Epithelial cell of prostate (primary cell): ENCODE results near the gene ARHGEF9.
"Not testable (repeated sequence)": the region's sequence is repeated elsewhere in the genome, so short reads cannot be mapped to it uniquely, and the experiment has no call there.

Source experiments
- DNase-seq: peaks from one replicate; pipeline ENCODE4 v3.0.0-alpha.2; 2011; ENCODE audit warnings: low read depth, low spot score
- H3K27ac ChIP-seq: fragments of 450-650 bp; 2 replicates; pipeline ENCODE4 v1.5.1; 2017; ENCODE audit warnings: mild to moderate bottlenecking

The ARHGEF9 gene

DNA sequence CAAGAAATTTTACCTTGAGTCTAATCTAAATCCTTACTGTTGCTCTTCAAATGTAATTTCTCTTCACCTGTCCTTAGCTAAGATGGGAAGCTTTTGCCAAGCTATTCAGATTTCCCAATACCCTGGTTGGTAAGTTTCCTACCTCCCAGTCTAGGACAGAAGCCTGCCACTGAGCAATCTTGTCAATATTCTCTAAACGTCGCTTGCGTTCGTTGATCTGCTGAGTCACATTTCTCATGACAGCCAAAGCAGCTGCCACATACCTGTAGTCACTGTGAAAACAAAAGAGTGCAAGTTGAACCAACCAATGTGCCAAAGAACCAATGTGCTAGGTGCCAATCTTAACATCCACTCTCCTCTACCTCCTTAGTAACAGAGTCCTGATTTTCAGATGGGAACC, 111.1 kb downstream of the ARHGEF9 start:
- DNase-seq, result no peak
- H3K27ac ChIP-seq, result no peak overlapping the region

DNA sequence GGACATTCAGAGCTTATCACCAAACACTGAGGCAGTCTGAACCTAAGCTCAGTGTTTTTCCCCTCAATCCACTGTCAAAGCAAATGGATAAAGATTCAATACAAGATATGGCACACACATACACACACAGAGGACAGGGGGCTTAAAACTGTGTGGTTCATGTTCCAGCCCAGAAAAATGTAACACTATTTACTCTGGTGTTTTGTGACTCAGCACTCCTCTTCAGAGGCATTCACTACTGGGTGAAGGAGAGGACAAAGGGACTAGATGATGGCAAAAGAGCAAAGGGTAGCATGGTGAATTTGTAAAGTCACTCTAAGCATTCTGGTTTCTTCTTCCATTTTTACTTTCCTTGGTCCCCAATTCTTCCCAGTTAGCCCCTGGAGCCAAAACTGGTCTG, 120.3 kb downstream of the ARHGEF9 start:
- DNase-seq, result no peak
- H3K27ac ChIP-seq, result no peak overlapping the region

DNA sequence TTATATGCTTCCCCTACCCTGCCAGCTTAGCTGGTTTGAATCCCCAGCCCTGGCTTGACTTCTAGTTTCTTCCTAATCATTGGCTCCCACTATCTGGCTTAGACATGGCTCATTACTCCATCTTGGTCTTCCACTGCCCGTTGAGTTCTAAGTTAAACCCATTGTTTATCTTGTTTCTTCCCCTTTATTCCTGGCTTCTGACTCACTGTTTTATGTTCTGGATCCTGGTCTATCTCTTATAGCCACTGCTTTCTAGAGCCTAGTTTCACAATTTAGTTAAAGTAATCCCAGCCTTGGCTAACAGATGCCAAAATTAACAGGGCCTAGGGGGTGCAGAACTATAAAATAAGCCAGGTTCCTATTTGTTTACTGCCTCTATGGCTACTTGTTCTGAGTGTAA, 120.9 kb downstream of the ARHGEF9 start:
- no peak overlapping the region for H3K27ac ChIP-seq
- DNase-seq, result no peak

- no peak overlapping the region for H3K27ac ChIP-seq
- no peak for DNase-seq
Measured at GRCh38 chrX:63661676-63662075, 123.3 kb downstream of the ARHGEF9 start.

- no peak for DNase-seq
- H3K27ac ChIP-seq, result no peak overlapping the region
Measured at GRCh38 chrX:63658920-63659319, 126.1 kb downstream of the ARHGEF9 start.

- peak; percentile 20 for DNase-seq
- H3K27ac ChIP-seq, result peak overlapping the region; percentile 59
Measured at GRCh38 chrX:63657821-63658220, 127.2 kb downstream of the ARHGEF9 start.

- peak; percentile 6 for DNase-seq
- peak overlapping the region; percentile 59 for H3K27ac ChIP-seq
Measured at GRCh38 chrX:63656871-63657580, 128.0 kb downstream of the ARHGEF9 start.

GRCh38 chrX:63652086-63652765, 132.8 kb downstream of the ARHGEF9 start:
- no peak overlapping the region for H3K27ac ChIP-seq
- no peak for DNase-seq

DNA sequence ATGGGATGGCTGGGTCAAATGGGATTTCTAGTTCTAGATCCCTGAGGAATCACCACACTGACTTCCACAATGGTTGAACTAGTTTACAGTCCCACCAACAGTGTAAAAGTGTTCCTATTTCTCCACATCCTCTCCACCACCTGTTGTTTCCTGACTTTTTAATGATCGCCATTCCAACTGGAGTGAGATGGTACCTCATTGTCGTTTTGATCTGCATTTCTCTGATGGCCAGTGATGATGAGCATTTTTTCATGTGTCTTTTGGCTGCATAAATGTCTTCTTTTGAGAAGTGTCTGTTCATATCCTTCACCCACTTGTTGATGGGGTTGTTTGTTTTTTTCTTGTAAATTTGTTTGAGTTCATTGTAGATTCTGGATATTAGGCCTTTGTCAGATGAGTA, 139.3 kb downstream of the ARHGEF9 start:
- not testable (repeated sequence) for H3K27ac ChIP-seq, DNase-seq

GRCh38 chrX:63635750-63636149, 149.3 kb downstream of the ARHGEF9 start:
- no peak for DNase-seq

DNA sequence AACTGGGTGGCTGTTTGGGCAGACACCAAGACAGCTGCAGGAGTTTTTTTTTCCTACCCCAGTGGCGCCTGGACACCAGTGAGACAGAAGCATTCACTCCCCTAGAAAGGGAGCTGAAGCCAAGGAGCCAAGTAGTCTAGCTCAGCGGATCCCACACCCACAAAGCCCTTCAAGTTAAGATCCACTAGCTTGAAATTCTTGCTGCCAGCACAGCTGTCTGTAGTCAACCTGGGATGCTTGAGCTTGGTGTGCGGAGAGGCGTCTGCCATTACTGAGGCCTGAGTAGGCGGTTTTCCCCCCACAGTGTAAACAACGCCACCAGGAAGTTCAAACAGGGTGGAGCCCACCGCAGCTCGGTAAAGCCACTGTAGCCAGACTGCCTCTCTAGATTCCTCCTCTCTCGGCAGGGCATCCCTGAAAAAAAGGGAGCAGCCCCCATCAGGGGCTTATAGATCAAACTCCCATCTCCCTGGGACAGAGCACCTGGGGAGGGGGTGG, 171.4 kb downstream of the ARHGEF9 start:
- DNase-seq, result no peak
- H3K27ac ChIP-seq, result no peak overlapping the region

More at GRCh38 chrX:63635750-63636149, 149.3 kb downstream of the ARHGEF9 start:
- no peak overlapping the region for H3K27ac ChIP-seq

DNA sequence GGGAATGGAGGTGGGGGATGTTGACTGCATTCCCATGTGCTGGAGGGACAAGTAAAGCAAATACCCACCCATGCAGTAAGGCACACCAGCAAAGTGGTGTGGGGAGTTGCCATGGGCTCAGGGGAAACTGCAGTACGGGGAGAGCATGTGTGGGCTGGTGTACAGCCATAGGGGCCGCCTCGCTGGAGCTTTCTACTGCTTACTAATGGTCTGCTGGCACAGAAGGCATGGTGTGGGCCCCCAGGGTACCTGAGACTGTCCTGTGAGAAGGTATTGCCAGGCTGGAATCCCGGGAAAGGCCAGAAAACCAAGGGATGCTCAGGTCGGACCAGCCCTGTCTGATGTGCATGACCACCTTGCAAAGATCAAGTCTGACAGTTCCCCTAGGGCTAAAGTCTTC, 199.1 kb downstream of the ARHGEF9 start:
- no peak for DNase-seq
- H3K27ac ChIP-seq, result no peak overlapping the region
